Measurements from ENCODE around the gene OR9I1. TPM values are rescaled to one million over a fixed set of nuclear protein-coding genes. Genes with fewer than 3 reads are reported as not detected.
A peak's percentile ranks its signal among the peaks of the same experiment; 100 is the strongest.

The OR9I1 gene
- total and polyA plus RNA-seq, 2 of the 13 experiments (the other 11 are each of a cell fraction or from before 2014, with no cell fraction given): not detected

DNA sequence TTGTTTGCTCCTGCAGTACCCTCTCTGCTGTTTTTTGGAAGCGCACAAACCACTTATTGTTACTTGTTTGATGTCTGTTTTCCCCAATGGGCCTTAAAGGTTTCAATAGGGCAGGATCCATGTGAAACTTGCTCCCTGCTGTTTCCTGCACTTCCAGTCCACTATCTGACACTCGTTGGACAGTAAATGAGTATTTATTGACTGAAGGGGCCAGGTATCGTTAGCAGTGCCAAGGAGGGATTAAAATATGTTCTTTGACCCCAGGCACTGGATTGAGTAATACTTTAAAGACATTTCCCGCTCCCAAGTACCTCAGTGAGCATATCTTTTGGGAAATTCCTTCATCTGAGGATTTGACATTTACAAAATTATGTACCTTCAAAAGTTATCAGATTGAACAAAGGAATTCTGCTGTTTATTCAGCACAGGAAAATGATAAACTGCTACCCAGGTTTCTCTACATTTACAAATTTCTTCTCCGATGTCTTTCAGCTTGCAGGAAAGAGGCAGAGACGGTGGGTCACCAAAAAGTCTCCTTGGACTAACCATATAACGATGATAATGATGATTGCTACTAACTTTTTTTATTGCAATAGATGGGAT, 40.3 kb upstream of the OR9I1 start (continued):
- TF ChIP-seq ATM (IDR thresholded peaks at IDR 0.05; ENCODE audit: borderline replicate concordance) (no peak), BRF2 (CRISPR knock-in tag; IDR thresholded peaks at IDR 0.05) (no peak; the same call in 1 of the 2 replicates), RBM39 (IDR thresholded peaks at IDR 0.05; ENCODE audit: low read depth, low read length, poor library complexity, severe bottlenecking) (no peak), HNRNPH1 (optimal IDR thresholded peaks at IDR 0.05; ENCODE audit: low read depth, low read length) (no peak), ZNF33B (CRISPR knock-in tag; IDR thresholded peaks at IDR 0.05) (no peak), HNRNPL (IDR thresholded peaks at IDR 0.05; ENCODE audit: low read depth, low read length) (no peak), ZSCAN20 (CRISPR knock-in tag; IDR thresholded peaks at IDR 0.05; ENCODE audit: borderline replicate concordance) (no peak), SATB2 (CRISPR knock-in tag; IDR thresholded peaks at IDR 0.05) (0 out of 2 replicates have a peak, but pooled peaks have one; percentile 34), PPARG (CRISPR knock-in tag; conservative IDR thresholded peaks at IDR 0.05) (0 out of 2 replicates have a peak, but pooled peaks have one; percentile 14), ZNF34 (CRISPR knock-in tag; IDR thresholded peaks at IDR 0.05; ENCODE audit: borderline replicate concordance) (no peak), ZNF672 (CRISPR knock-in tag; IDR thresholded peaks at IDR 0.05) (no peak), GLI4 (CRISPR knock-in tag; IDR thresholded peaks at IDR 0.05; ENCODE audit: borderline replicate concordance) (no peak), IRF2 (CRISPR knock-in tag; IDR thresholded peaks at IDR 0.05) (peak; percentile 68), ZNF136 (CRISPR knock-in tag; IDR thresholded peaks at IDR 0.05; ENCODE audit: low read depth) (no peak), ZFP37 (CRISPR knock-in tag; IDR thresholded peaks at IDR 0.05; ENCODE audit: borderline replicate concordance) (no peak), DR1 (CRISPR knock-in tag; IDR thresholded peaks at IDR 0.05) (no peak), FOSL2 (CRISPR knock-in tag; IDR thresholded peaks at IDR 0.05) (peak; percentile 80), ZBTB21 (CRISPR knock-in tag; IDR thresholded peaks at IDR 0.05) (no peak), ZFYVE20 (CRISPR knock-in tag; IDR thresholded peaks at IDR 0.05; ENCODE audit: borderline replicate concordance, low read depth) (no peak), MYC (CRISPR knock-in tag; IDR thresholded peaks at IDR 0.05; ENCODE audit: borderline replicate concordance) (no peak), ZNF678 (CRISPR knock-in tag; IDR thresholded peaks at IDR 0.05) (no peak), SP4 (CRISPR knock-in tag; IDR thresholded peaks at IDR 0.05) (no peak)
- TF ChIP-seq, protein P1, sequence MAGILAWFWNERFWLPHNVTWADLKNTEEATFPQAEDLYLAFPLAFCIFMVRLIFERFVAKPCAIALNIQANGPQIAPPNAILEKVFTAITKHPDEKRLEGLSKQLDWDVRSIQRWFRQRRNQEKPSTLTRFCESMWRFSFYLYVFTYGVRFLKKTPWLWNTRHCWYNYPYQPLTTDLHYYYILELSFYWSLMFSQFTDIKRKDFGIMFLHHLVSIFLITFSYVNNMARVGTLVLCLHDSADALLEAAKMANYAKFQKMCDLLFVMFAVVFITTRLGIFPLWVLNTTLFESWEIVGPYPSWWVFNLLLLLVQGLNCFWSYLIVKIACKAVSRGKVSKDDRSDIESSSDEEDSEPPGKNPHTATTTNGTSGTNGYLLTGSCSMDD (CRISPR knock-in tag; IDR thresholded peaks at IDR 0.05): no peak
- TF ChIP-seq, protein P2, sequence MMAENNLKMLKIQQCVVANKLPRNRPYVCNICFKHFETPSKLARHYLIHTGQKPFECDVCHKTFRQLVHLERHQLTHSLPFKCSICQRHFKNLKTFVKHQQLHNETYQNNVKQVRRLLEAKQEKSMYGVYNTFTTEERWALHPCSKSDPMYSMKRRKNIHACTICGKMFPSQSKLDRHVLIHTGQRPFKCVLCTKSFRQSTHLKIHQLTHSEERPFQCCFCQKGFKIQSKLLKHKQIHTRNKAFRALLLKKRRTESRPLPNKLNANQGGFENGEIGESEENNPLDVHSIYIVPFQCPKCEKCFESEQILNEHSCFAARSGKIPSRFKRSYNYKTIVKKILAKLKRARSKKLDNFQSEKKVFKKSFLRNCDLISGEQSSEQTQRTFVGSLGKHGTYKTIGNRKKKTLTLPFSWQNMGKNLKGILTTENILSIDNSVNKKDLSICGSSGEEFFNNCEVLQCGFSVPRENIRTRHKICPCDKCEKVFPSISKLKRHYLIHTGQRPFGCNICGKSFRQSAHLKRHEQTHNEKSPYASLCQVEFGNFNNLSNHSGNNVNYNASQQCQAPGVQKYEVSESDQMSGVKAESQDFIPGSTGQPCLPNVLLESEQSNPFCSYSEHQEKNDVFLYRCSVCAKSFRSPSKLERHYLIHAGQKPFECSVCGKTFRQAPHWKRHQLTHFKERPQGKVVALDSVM (CRISPR knock-in tag; IDR thresholded peaks at IDR 0.05): no peak
- TF ChIP-seq, protein P3, sequence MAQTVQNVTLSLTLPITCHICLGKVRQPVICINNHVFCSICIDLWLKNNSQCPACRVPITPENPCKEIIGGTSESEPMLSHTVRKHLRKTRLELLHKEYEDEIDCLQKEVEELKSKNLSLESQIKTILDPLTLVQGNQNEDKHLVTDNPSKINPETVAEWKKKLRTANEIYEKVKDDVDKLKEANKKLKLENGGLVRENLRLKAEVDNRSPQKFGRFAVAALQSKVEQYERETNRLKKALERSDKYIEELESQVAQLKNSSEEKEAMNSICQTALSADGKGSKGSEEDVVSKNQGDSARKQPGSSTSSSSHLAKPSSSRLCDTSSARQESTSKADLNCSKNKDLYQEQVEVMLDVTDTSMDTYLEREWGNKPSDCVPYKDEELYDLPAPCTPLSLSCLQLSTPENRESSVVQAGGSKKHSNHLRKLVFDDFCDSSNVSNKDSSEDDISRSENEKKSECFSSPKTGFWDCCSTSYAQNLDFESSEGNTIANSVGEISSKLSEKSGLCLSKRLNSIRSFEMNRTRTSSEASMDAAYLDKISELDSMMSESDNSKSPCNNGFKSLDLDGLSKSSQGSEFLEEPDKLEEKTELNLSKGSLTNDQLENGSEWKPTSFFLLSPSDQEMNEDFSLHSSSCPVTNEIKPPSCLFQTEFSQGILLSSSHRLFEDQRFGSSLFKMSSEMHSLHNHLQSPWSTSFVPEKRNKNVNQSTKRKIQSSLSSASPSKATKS (CRISPR knock-in tag; IDR thresholded peaks at IDR 0.05): no peak
